Measurements from ENCODE around the gene TANC1.

Gene TANC1

GRCh38 chr2:158963071-158963470 lies 5.4 kb upstream of the TANC1 start:
- Histone ChIP-seq H3K27ac (ENCODE audit: low read depth, low read length) (no peak overlapping the region), H3K4me1 (ENCODE audit: insufficient read depth, low read length) (peaks cover 10% of the 10 kb centered on the region; the same call in 1 of the 2 replicates), H3K36me3 (ENCODE audit: insufficient read depth, low read length) (no peaks in the 10 kb centered on the region), H3K9me3 (ENCODE audit: insufficient read depth, low read depth, low read length) (no peaks in the 10 kb centered on the region), H3K27me3 (ENCODE audit: insufficient read depth, low read length) (peaks cover 48% of the 10 kb centered on the region), H3K9ac (ENCODE audit: low read depth, low read length) (no peak overlapping the region), H3K4me3 (ENCODE audit: low read length) (no peak overlapping the region)
- WGBS: 36% methylated on average over 3 of the region's 3 CpGs

DNA sequence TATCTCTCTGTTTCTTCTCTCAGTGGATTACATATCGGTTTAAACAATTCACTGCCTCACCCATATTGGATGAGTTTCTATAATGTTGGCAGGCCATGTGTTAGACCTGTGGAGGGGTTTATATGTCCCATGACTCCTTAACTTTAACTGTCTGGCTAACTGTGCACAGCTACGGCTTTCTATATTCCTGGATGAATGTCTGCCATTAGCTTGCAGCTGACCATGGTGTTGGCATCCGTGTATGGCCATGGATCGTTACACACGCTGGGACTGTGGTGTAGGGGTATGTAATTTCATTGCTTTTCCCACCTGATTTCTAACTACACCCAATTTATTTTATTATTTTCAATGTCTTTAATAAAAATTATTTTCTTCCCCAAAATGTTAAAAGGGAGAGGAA lies 3.3 kb upstream of the TANC1 start:
- Histone ChIP-seq H3K9me3 (ENCODE audit: insufficient read depth, low read depth, low read length) (no peaks in the 10 kb centered on the region), H3K9ac (ENCODE audit: low read depth, low read length) (no peak overlapping the region), H3K27ac (ENCODE audit: low read depth, low read length) (no peak overlapping the region), H3K4me1 (ENCODE audit: insufficient read depth, low read length) (peaks cover 12% of the 10 kb centered on the region), H3K36me3 (ENCODE audit: insufficient read depth, low read length) (no peaks in the 10 kb centered on the region), H3K27me3 (ENCODE audit: insufficient read depth, low read length) (peaks cover 62% of the 10 kb centered on the region), H3K4me3 (ENCODE audit: low read length) (no peak overlapping the region)
- WGBS: 96% methylated on average over 2 of the region's 5 CpGs

DNA sequence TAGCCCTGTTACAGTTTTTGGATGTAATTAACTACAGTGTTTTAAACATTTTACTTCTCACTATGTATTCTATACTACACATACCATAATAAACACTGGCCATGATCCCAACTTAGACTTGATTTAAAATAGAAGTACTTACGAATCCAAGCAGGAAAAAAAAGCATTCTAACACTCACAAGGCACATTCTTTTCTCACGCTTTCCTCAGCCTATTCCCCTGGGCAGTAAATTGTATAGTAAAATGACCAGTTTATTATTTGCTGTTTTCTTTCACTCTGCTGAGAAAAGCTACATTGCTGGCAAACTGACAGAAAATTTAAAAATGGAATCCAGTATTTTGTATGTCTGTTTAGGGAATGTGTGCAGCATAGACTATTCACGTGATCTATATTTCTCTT lies 2.8 kb upstream of the TANC1 start:
- no peak overlapping the region for H3K27ac ChIP-seq (ENCODE audit: low read depth, low read length)
- peaks cover 16% of the 10 kb centered on the region for H3K4me1 ChIP-seq (ENCODE audit: insufficient read depth, low read length)
- no peak overlapping the region for H3K4me3 ChIP-seq (ENCODE audit: low read length)
- 77% methylated on average over 3 of the region's 3 CpGs for WGBS
- no peak overlapping the region for H3K9ac ChIP-seq (ENCODE audit: low read depth, low read length)
- no peaks in the 10 kb centered on the region for H3K9me3 ChIP-seq (ENCODE audit: insufficient read depth, low read depth, low read length)
- peaks cover 68% of the 10 kb centered on the region for H3K27me3 ChIP-seq (ENCODE audit: insufficient read depth, low read length)
- no peaks in the 10 kb centered on the region for H3K36me3 ChIP-seq (ENCODE audit: insufficient read depth, low read length)

GRCh38 chr2:158966312-158966711 lies 2.1 kb upstream of the TANC1 start:
- no peak overlapping the region for H3K9ac ChIP-seq (ENCODE audit: low read depth, low read length)
- 100% methylated on average over 1 of the region's 1 CpG for WGBS
- H3K4me1 ChIP-seq (ENCODE audit: insufficient read depth, low read length): peaks cover 16% of the 10 kb centered on the region
- H3K27ac ChIP-seq (ENCODE audit: low read depth, low read length): no peak overlapping the region
- H3K9me3 ChIP-seq (ENCODE audit: insufficient read depth, low read depth, low read length): no peaks in the 10 kb centered on the region
- H3K36me3 ChIP-seq (ENCODE audit: insufficient read depth, low read length): no peaks in the 10 kb centered on the region
- H3K4me3 ChIP-seq (ENCODE audit: low read length): no peak overlapping the region
- peaks cover 74% of the 10 kb centered on the region for H3K27me3 ChIP-seq (ENCODE audit: insufficient read depth, low read length)

DNA sequence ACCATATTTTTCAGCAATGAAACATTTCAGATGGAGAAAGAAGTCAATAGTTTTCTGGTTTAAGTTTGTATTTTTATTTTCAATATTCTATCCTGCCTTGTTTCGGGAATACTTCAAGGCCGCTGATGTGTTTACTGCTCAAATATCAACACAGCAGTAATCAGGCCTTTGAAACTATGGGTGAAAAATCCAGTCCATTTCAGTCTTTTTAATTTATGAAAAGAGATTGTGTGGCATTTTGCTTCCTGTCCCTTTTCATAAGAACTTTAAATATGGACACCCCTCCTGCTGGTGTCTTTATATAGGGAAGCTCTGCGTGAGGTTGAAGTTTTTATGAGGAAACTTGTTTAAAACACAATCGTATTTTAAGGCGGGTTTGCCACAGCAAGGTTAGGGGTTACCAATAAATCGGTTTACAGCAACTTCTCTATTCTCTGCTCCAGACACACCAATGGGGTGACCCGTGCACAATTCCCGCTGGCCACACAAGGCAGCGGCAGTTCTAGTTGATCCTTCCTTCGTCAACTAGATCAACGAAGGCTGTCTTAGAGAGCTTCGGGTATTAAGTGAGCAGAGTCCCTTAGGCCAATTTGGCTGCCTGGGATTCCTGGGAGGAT lies 1.2 kb upstream of the TANC1 start:
- peaks cover 16% of the 10 kb centered on the region for H3K4me1 ChIP-seq (ENCODE audit: insufficient read depth, low read length)
- H3K9me3 ChIP-seq (ENCODE audit: insufficient read depth, low read depth, low read length): no peaks in the 10 kb centered on the region
- no peak overlapping the region for H3K27ac ChIP-seq (ENCODE audit: low read depth, low read length)
- H3K36me3 ChIP-seq (ENCODE audit: insufficient read depth, low read length): no peaks in the 10 kb centered on the region
- peak overlapping the region; percentile 59 for H3K4me3 ChIP-seq (ENCODE audit: low read length)
- peaks cover 83% of the 10 kb centered on the region for H3K27me3 ChIP-seq (ENCODE audit: insufficient read depth, low read length)
- H3K9ac ChIP-seq (ENCODE audit: low read depth, low read length): peak overlapping the region; percentile 59; the same call in 1 of the 2 replicates
- 29% methylated on average over 12 of the region's 12 CpGs for WGBS

- 0 out of 2 replicates have a peak overlapping the region, but pooled peaks have one; percentile 15 for H3K27ac ChIP-seq (ENCODE audit: low read depth, low read length)
- no peaks in the 10 kb centered on the region for H3K36me3 ChIP-seq (ENCODE audit: insufficient read depth, low read length)
- peak overlapping the region; percentile 59 for H3K4me3 ChIP-seq (ENCODE audit: low read length)
- no peaks in the 10 kb centered on the region for H3K9me3 ChIP-seq (ENCODE audit: insufficient read depth, low read depth, low read length)
- peak overlapping the region; percentile 59 for H3K9ac ChIP-seq (ENCODE audit: low read depth, low read length)
- peaks cover 12% of the 10 kb centered on the region for H3K4me1 ChIP-seq (ENCODE audit: insufficient read depth, low read length)
- peaks cover 90% of the 10 kb centered on the region for H3K27me3 ChIP-seq (ENCODE audit: insufficient read depth, low read length)
- WGBS: under 1% methylated on average over 31 of the region's 31 CpGs
These were observed 577 bp upstream of the TANC1 start for GRCh38 chr2:158967731-158968395.

- Histone ChIP-seq H3K9me3 (ENCODE audit: insufficient read depth, low read depth, low read length) (no peaks in the 10 kb centered on the region), H3K9ac (ENCODE audit: low read depth, low read length) (peak overlapping the region; percentile 50), H3K4me1 (ENCODE audit: insufficient read depth, low read length) (peaks cover 11% of the 10 kb centered on the region), H3K27ac (ENCODE audit: low read depth, low read length) (no peak overlapping the region), H3K27me3 (ENCODE audit: insufficient read depth, low read length) (peaks cover 87% of the 10 kb centered on the region), H3K4me3 (ENCODE audit: low read length) (peak overlapping the region; percentile 59), H3K36me3 (ENCODE audit: insufficient read depth, low read length) (no peaks in the 10 kb centered on the region)
- under 1% methylated on average over 36 of the region's 36 CpGs for WGBS
These were observed 798 bp downstream of the TANC1 start for GRCh38 chr2:158969162-158969714.

- Histone ChIP-seq H3K9me3 (ENCODE audit: insufficient read depth, low read depth, low read length) (no peaks in the 10 kb centered on the region), H3K4me3 (ENCODE audit: low read length) (peak overlapping the region; percentile 59), H3K4me1 (ENCODE audit: insufficient read depth, low read length) (peaks cover 11% of the 10 kb centered on the region), H3K27ac (ENCODE audit: low read depth, low read length) (no peak overlapping the region), H3K36me3 (ENCODE audit: insufficient read depth, low read length) (no peaks in the 10 kb centered on the region), H3K27me3 (ENCODE audit: insufficient read depth, low read length) (peaks cover 82% of the 10 kb centered on the region), H3K9ac (ENCODE audit: low read depth, low read length) (0 out of 2 replicates have a peak overlapping the region, but pooled peaks have one; percentile 15)
- under 1% methylated on average over 25 of the region's 25 CpGs for WGBS
These were observed 1.3 kb downstream of the TANC1 start for GRCh38 chr2:158969715-158970240.

DNA sequence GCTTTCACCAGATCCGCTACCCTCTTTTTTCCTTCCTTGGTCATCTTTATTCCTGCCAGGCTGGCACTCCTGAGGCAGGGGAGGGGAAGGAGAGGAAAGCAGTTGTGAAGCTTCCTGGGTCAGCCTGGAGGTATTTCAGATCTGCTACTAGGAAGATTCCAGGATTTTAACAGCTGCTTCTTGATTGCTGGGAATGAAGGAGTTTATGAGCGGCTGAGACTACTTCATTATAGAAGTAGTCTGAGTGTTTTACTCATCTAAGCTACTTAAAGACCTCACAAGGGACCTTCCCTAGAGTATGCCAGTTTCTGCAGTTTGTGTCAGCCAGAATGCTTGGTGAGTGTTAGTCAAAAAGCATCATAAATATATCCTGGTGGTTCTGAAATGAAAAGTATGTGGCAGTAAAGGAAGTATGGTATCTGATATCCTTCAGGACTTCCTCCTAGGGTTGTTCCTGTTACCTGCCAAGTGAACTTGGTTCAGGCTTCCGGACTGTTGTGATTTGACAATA lies 1.9 kb downstream of the TANC1 start:
- WGBS: 67% methylated on average over 3 of the region's 3 CpGs
- Histone ChIP-seq H3K27me3 (ENCODE audit: insufficient read depth, low read length) (peaks cover 77% of the 10 kb centered on the region), H3K36me3 (ENCODE audit: insufficient read depth, low read length) (no peaks in the 10 kb centered on the region), H3K27ac (ENCODE audit: low read depth, low read length) (no peak overlapping the region), H3K4me3 (ENCODE audit: low read length) (peak overlapping the region; percentile 59), H3K4me1 (ENCODE audit: insufficient read depth, low read length) (peaks cover 11% of the 10 kb centered on the region), H3K9me3 (ENCODE audit: insufficient read depth, low read depth, low read length) (no peaks in the 10 kb centered on the region), H3K9ac (ENCODE audit: low read depth, low read length) (no peak overlapping the region)

- 94% methylated on average over 7 of the region's 8 CpGs for WGBS
- no peak overlapping the region for H3K9ac ChIP-seq (ENCODE audit: low read depth, low read length)
- no peak overlapping the region for H3K27ac ChIP-seq (ENCODE audit: low read depth, low read length)
- no peaks in the 10 kb centered on the region for H3K9me3 ChIP-seq (ENCODE audit: insufficient read depth, low read depth, low read length)
- peaks cover 48% of the 10 kb centered on the region for H3K27me3 ChIP-seq (ENCODE audit: insufficient read depth, low read length)
- no peak overlapping the region for H3K4me3 ChIP-seq (ENCODE audit: low read length)
- H3K4me1 ChIP-seq (ENCODE audit: insufficient read depth, low read length): peaks cover 6% of the 10 kb centered on the region
- H3K36me3 ChIP-seq (ENCODE audit: insufficient read depth, low read length): no peaks in the 10 kb centered on the region
These were observed 4.9 kb downstream of the TANC1 start for GRCh38 chr2:158973116-158973956.

All from HUES64 (cell line).